Neural crest cell (in vitro differentiated cells): Measurements from ENCODE around the gene STRAP. TPM values are rescaled to one million over a fixed set of nuclear protein-coding genes. Genes with fewer than 3 reads are reported as not detected.

Source experiments
- DNase-seq: peaks from one replicate; pipeline ENCODE4 v3.0.0; 2021; ENCODE audit warnings: low read depth, mixed read lengths, low spot score
- H3K27ac Mint-ChIP-seq: one replicate; pipeline ENCODE4 v1.8.0; 2021; ENCODE audit warnings: mild to moderate bottlenecking, mixed read lengths; ENCODE audit not compliant: unreplicated experiment
- H3K27me3 Mint-ChIP-seq: 2 replicates; pipeline ENCODE4 v1.8.0; 2021; ENCODE audit warnings: low read depth, mild to moderate bottlenecking, mixed read lengths
- H3K36me3 Mint-ChIP-seq: 2 replicates; pipeline ENCODE4 v1.8.0; 2021; ENCODE audit warnings: low read depth, mild to moderate bottlenecking, mixed read lengths
- H3K4me1 Mint-ChIP-seq: 2 replicates; pipeline ENCODE4 v1.8.0; 2021; ENCODE audit warnings: mixed read lengths
- H3K4me3 Mint-ChIP-seq: one replicate; pipeline ENCODE4 v1.8.0; 2021; ENCODE audit warnings: mild to moderate bottlenecking, mixed read lengths
- H3K9me3 Mint-ChIP-seq: 2 replicates; pipeline ENCODE4 v1.8.0; 2021; ENCODE audit warnings: mixed read lengths
- total RNA-seq: library from RNA; stranded (reverse); gene quantifications from 2 replicates; pipeline ENCODE4 v1.2.1, GENCODE V29; 2021
- TF ChIP-seq, protein P1 (sequence below): fragments of 200-600 bp; sonication (generic); conservative IDR thresholded peaks from 2 replicates; pipeline ENCODE4 v1.5.0; 2021; ENCODE audit warnings: antibody characterized with exemption, mild to moderate bottlenecking

The STRAP gene
- total RNA-seq, 1 donor from 2014 or later: 191 TPM

DNA sequence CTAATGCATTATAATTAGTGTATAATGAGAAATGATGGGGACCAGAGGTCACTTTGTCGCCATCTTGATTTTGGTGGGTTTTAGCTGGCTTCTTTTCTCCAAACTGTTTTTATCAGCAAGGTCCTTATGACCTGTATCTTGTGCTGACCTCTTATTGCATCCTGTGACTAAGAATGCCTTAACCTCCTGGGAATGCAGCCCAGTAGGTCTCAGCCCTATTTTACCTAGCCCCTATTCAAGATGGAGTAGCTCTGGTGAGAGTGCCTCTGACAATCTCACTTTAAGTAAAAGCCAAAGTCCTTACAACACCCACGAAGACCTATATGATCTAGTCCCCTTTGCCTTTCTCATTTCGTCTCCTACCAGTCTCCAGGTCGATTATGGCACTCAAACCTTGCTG, 28.3 kb upstream of the STRAP start:
- TF ChIP-seq, protein P1, sequence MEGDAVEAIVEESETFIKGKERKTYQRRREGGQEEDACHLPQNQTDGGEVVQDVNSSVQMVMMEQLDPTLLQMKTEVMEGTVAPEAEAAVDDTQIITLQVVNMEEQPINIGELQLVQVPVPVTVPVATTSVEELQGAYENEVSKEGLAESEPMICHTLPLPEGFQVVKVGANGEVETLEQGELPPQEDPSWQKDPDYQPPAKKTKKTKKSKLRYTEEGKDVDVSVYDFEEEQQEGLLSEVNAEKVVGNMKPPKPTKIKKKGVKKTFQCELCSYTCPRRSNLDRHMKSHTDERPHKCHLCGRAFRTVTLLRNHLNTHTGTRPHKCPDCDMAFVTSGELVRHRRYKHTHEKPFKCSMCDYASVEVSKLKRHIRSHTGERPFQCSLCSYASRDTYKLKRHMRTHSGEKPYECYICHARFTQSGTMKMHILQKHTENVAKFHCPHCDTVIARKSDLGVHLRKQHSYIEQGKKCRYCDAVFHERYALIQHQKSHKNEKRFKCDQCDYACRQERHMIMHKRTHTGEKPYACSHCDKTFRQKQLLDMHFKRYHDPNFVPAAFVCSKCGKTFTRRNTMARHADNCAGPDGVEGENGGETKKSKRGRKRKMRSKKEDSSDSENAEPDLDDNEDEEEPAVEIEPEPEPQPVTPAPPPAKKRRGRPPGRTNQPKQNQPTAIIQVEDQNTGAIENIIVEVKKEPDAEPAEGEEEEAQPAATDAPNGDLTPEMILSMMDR: no peak
- H3K4me3 Mint-ChIP-seq: no peak overlapping the region
- no peaks in the 10 kb centered on the region for H3K9me3 Mint-ChIP-seq
- H3K4me1 Mint-ChIP-seq: no peaks in the 10 kb centered on the region
- no peaks in the 10 kb centered on the region for H3K36me3 Mint-ChIP-seq
- no peak for DNase-seq
- no peak overlapping the region for H3K27ac Mint-ChIP-seq
- no peaks in the 10 kb centered on the region for H3K27me3 Mint-ChIP-seq

DNA sequence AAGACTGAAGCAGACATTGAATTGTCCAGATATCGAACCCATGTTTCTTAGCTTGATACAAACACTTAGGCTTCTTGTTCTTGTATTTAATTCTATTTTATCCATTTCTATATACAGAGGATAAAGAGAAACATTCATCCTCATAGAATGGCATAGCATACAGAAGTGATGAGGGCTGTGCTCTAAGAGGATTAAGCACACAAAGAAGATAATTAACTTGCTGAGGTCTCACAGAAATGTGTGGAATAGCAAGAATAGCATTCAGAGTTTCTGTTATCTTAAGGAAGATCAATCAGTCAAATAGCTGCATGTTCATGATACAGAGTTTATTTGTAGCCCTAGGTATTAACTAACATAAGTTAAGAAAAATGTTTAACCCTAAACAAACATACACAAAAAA, 27.3 kb upstream of the STRAP start:
- H3K4me1 Mint-ChIP-seq: no peaks in the 10 kb centered on the region
- no peaks in the 10 kb centered on the region for H3K9me3 Mint-ChIP-seq
- TF ChIP-seq, protein P1: no peak
- H3K36me3 Mint-ChIP-seq: no peaks in the 10 kb centered on the region
- no peak overlapping the region for H3K27ac Mint-ChIP-seq
- no peaks in the 10 kb centered on the region for H3K27me3 Mint-ChIP-seq
- DNase-seq: no peak
- H3K4me3 Mint-ChIP-seq: no peak overlapping the region

DNA sequence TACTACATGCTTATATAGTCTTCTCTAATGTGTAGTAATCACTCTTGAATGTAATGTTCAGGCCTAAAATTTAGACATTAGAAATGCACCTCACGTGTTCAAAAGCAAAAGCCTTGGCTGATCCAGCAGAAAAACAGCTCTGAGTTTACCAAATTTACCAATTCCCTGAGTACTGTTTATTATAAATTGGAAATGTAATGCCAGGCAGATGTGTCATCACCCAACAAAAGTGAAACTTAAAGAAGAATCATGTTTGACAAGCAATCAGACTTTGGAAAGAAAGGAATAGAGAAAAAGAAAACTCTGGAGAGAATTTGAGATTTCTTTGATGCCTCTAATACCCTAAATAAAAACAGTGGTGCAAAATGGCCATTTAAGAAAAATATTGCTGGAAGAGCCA, 26.5 kb upstream of the STRAP start:
- H3K4me3 Mint-ChIP-seq: no peak overlapping the region
- H3K9me3 Mint-ChIP-seq: no peaks in the 10 kb centered on the region
- H3K27me3 Mint-ChIP-seq: no peaks in the 10 kb centered on the region
- no peaks in the 10 kb centered on the region for H3K36me3 Mint-ChIP-seq
- no peak for DNase-seq
- no peak overlapping the region for H3K27ac Mint-ChIP-seq
- TF ChIP-seq, protein P1: no peak
- H3K4me1 Mint-ChIP-seq: no peaks in the 10 kb centered on the region

DNA sequence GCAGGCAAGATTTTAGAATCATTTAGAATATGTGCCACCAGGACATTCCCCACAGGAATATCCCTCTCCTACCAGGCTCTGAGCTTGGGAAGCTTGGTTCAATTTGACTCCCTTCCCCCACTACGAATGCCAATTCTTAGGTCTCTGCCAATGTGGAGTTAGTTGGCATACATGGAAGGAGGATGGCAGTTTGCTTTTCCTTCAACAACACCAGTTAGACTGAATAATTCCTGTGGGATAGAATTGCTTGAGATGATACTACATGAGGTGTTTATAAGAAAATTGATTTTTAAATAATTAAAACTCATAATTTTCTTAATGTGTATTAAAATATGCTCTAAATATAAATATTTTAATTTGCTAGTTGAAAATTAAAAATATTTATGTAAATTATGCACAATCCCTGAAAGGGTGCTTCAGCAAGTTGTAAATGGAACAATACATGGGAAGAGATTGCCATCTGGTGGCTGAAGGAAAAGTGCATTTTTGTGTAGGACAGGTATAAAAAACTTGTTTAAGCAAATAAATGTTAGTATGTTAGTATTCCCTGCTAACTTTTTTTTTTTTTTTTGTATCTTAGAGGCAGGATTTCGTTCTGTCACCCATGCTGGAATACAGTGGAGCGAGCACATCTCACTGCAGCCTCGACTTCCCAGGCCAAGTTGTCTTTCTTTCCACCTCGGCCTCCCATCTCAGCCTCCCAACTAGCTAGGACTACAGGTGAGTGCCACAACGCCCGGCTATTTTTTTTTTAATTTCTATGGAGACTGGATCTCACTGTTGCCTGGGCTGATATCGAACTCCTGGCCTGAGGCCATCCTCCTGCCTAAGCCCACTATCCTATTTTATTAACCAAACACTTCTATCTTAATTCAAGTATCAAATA, 25.8 kb upstream of the STRAP start:
- H3K4me1 Mint-ChIP-seq: no peaks in the 10 kb centered on the region
- TF ChIP-seq, protein P1: peak; percentile 100
- H3K27me3 Mint-ChIP-seq: no peaks in the 10 kb centered on the region
- H3K4me3 Mint-ChIP-seq: no peak overlapping the region
- DNase-seq: peak; percentile 54
- no peak overlapping the region for H3K27ac Mint-ChIP-seq
- H3K36me3 Mint-ChIP-seq: no peaks in the 10 kb centered on the region
- no peaks in the 10 kb centered on the region for H3K9me3 Mint-ChIP-seq

DNA sequence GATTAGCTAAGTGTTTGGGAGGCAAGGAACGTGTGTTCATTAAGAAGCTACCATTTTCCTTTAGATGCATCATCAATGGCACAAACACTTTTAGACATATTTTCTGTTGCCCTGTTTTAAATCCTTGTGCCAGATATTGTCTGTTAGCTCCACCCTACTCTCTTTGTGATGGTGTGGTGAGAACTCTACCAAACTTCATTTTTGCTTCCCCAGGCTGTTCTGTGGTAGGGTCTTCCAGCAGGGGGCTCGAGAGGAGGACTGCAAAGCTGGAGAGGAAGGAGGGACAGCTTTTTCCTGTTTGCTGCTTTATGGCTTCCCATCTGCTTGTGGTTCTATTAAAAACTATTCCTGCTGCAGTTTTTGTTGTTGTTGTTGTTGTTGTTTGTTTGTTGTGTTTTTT, 23.8 kb upstream of the STRAP start:
- H3K36me3 Mint-ChIP-seq: no peaks in the 10 kb centered on the region
- H3K4me3 Mint-ChIP-seq: no peak overlapping the region
- no peak overlapping the region for H3K27ac Mint-ChIP-seq
- no peak for DNase-seq
- H3K9me3 Mint-ChIP-seq: no peaks in the 10 kb centered on the region
- TF ChIP-seq, protein P1: no peak
- H3K27me3 Mint-ChIP-seq: no peaks in the 10 kb centered on the region
- no peaks in the 10 kb centered on the region for H3K4me1 Mint-ChIP-seq
